ENCODE data around the gene FBXL15.
"Not testable (repeated sequence)": the region's sequence is repeated elsewhere in the genome, so short reads cannot be mapped to it uniquely, and the experiment has no call there.

Gene FBXL15

DNA sequence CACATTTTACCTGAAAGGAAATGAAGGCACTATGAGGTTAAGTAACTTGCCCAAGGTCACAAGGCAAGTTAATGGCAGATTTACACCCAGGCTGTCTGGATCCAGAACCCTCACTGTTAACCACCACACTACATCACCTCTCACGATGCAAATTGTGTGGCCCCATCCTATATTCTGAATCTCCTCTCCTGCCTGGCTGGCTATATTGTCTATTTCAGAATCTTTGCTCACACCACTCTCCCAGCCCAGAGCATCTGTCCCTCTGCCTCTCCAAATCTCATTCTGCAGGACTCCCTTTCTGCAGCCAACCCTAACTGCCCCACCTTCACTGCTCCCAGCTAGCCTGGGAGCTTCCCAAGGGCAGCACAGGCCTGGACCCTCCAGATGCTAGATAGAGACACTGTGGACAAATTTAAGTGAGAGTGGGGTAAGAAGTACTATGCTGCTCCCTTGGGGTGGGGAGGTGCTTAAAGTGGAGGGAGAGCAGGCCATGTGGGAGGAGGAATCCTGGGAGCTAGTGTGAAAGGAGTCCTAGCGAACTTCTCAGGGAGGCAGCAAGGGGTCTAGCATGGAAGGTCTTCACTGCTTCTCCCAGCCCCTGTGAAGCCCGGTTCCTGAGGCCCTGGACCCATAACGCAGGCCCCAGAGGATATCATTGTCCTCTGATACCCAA is 11.0 kb downstream of the FBXL15 start:
- DNase-seq (ENCODE audit: low read depth), result no peak

DNA sequence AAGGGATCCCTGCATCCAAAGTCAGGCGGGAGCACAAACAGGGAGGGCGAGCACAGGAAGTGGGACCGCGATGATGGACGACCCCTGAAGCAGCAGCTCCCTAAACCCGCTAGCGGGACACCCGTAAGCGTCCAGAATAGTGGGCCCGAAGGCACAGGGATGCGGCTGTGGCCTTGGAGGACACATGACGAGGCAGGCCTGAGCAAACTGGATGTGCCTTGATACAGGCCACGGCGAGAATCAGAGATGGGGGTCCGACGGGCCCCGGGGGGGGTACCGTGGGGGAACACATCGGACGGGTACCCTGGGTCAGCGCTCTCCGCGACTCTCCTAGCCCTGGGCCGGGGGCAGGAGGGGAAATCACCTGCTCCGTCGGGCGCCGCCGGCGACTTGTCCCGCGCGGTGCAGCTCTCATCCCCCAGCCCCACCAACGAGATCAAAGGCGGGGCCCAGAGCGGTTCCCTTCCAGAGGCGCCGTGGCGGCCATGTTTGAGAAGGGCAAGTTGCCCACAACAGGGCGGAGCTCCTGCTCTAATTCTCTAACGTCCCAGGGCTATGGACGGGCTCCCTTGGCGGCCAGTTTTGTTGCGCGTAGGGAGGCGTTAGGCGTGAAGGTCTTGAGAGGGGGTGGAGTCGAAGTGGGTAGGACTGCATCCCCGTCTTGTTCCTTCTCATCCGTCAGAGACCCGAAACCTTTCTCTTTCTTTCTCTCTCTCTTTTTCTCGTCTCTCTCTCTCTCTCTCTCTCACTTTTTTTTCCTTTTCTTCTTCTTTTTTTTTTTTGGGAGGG is 11.7 kb downstream of the FBXL15 start, which contains the start of gene CUEDC2:
Gene CUEDC2 (minus strand): TSS at position 413 of the 789 bp plus-strand sequence. CDS start 7,386 bp downstream, outside the sequence.
- DNase-seq (ENCODE audit: low read depth), result peak; percentile 92

DNA sequence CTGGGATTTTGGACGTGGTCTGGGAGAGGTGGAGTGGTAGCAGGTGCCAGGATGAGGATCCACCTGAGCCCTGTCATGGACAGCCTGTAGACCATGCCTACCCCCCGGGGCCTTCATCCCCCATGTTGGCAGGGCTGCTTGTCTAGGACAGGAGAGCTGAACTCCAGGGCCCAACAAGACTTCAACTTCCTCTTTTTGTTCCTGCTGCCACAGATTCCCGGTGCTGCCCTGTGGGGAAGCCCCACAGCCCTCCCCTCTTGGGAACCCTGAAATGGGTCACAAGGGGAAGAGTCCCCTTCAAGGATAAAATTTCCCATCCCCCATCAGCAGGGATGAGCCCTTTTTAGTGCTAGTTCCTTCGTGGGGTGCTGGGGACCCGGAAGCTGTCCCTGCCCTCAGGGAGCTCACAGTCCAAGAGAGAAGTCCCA is 13.0 kb downstream of the FBXL15 start:
- no peak for DNase-seq (ENCODE audit: low read depth)

DNA sequence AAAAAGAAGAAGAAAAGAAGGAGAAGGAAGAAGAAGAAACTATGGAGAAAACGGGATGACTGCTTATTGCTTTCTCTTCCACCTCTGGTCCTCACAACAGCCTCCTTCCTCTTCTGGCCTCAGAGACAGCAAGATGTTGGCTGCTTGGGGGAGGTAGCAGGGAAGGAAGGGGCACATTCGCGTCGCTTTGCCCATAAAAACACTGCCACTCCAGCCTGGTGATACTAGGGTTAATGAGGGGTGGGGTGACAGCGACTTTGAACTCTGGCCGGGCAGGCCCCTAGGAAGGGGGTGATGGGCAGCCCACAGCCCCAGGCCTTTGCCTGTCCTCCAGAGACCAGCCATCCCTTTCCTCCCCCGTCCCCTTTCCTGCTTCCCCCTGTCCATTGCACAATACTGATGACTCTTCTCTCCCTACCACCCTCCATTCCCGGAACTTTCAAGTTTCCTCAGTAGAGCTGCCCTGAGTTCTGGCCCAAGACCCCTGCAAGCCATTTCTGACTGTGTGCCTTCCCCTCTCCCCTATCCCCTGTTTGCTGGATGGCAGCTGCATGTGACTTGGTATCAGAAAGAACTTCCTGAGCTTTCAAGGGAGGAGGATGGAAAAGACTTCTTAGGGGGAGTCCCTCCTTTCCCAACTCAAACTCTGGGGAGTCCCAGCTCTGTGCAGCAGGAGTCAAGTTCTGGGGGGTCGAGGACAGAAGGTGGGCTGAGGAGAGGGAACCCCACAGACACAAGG is 13.9 kb downstream of the FBXL15 start:
- DNase-seq (ENCODE audit: low read depth), result no peak

DNA sequence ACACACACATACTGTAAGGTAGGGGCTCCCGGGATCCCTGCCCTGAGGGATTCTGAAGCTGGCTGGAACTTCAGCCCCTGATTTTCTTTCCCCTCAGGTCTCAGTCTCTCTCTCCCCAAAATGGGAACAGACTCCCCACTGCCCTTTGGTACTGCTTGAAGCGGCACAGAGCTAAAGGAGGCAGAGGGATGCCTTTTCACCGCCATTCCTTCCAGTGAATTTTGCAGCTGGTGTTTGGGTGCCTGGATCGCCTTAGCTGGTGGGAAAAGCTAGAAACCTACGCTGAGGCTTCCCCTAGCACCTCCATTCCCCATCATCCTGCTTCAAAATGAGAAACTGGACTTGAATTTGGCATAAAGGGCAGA is 14.5 kb downstream of the FBXL15 start:
- no peak for DNase-seq (ENCODE audit: low read depth)

DNA sequence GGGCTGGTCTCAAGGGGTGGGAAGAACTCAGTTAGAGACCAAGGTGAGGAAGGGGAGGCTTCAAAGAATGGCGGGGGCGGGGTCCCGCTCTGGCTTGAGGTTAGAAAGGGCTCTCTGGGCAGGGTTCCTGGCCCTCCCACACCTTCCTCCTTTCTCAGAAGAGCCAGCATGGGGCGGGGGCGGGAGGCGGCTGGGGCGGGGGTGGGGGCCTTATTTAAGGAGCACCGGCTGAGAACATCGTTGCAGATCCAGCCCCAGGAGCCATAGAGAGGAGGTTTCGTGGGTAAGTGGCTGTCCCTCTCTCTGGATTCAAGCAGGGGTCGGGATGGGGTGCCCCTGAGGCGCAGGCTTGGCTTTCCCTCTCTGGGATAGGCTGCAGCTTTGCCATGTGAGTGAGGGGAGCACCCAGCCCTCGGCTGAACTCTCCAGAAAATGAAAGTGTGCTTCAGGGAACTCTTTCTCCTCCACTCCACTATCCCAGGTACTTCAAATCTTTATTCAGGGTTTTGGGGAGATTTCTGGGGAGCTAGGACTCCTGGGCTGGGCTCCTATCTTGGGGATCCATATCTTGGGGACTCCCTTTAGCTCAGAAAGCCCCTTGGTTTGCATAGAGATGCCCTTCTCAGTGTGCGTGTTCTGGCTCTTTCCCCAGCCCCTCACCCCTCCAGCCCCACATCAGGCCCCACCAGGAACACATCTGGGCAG is 15.0 kb downstream of the FBXL15 start:
- no peak for DNase-seq (ENCODE audit: low read depth)

DNA sequence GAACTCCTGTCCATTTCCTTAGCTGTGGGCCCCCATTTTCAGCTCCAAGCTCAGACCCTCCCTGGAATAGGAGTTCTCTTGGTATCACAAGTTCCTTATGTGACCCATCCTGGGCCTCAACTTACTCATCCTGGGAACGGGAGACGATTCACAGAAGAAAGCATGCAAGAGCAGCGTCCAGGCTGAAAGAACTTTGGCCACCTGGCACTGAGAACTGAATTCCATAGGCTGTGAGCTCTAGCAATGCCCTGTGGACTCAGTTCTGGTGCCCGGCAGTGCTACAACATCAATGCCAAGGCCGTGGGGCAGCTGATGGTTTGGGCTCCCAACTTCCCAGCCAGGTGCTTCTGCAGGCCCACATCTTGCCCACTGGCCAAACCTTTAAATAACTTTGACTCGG is 15.7 kb downstream of the FBXL15 start:
- DNase-seq (ENCODE audit: low read depth), result no peak

DNA sequence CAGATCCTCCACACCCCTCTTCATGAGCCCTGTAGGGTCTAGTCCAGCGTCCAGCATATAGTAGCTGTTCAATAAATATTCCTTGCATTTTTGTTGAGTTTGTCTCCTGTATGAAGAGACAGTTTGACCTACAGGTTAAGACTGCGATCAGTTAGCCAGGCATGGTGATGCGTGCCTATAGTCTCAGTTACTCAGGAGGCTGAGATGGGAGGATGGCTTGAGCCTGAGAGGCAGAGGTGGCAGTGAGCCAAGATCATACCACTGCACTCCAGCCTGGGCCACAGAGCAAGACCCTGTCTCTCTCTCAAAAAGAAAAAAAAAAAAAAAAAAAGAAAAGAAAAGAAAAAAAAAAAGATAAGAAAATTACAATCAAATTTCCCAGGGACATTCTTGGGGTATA is 16.9 kb downstream of the FBXL15 start:
- no peak for DNase-seq (ENCODE audit: low read depth)

DNA sequence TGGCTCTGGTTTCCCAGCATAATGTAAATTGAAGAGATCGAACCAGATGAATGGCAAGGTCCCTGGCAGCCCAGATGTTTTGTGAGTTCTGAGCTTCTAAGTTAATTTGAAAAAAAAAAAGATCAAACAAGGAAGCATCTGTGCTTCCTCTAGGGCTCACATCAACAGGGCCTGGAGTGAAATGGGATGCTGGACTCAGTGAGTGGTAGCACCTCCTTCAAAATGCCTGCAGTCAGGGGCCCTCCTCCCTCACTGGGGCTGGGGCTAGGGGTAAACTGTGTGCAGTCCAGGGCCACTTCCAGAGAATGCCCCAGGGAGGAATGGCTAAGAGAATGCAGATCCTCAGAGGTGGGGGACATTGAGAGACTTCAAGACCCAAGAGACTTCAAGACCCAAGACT is 17.7 kb downstream of the FBXL15 start:
- DNase-seq (ENCODE audit: low read depth), result no peak

DNA sequence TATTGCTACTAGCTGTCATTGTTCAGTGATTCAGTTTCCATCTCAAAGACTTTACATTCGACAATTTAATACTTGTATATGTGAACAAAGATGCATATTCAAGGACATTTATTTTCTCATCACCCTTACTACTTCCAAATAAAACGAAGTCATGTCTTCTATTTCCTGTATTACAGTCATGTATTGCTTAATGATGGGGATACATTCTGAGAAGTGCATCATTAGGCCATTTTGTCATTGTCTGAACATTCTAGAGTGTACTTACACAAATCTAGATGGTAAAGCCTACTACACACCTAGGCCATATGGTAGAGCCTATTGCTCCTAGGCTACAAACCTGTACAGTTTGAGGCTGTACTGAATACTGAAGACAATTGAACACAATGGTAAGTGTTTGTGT is 24.2 kb downstream of the FBXL15 start:
- no peak for DNase-seq (ENCODE audit: low read depth)

DNA sequence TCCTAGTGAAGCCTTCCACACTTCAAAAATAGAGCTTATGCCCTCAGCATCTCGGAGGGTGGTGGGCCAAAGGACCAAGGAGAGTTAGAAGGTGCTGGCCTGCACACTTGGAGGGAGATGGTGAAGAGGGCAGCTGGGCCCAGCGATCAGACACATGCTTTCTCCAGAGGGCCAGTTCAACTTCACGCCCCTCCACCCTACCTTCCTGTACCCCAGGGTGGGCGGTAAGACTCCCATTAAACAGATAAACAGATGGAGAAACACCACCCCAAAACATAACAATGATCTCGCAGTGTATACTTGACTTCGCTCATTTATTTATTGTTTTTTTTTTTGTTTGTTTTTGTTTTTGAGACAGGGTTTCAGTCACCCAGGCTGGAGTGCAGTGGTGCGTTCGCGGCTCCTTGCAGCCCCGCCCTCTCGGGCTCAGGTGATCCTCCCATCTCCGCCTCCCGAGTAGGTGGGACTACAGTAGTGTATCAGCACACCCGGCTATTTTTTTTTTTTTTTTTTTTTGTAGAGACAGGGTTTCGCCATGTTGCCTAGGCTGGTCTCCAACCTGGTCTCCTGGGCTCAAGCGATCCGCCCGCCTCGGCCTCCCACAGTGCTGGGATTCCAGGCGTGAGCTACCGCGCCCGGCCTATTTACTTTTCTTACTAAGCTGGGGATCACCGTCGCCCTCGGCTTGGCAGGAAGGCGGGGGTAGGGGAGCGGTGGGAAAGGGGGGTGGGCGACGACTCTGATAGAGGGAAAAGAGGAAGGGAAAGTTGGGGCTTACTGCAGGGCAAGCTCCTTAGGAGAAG is 28.9 kb downstream of the FBXL15 start:
- DNase-seq (ENCODE audit: low read depth), result peak; percentile 79

DNA sequence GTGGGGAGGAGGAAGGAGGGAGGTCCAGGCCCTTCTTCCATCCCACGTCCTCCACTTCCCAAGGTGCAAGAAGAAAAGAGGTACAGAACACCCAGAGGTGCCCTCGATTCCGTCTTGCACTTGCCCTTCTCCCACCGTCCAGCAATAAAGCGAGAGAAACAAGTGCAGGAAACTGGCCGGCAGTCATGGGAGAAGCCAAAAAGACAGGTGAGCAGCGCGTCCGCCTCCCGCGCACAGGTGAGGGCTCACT is 29.4 kb downstream of the FBXL15 start:
- no peak for DNase-seq (ENCODE audit: low read depth)

DNA sequence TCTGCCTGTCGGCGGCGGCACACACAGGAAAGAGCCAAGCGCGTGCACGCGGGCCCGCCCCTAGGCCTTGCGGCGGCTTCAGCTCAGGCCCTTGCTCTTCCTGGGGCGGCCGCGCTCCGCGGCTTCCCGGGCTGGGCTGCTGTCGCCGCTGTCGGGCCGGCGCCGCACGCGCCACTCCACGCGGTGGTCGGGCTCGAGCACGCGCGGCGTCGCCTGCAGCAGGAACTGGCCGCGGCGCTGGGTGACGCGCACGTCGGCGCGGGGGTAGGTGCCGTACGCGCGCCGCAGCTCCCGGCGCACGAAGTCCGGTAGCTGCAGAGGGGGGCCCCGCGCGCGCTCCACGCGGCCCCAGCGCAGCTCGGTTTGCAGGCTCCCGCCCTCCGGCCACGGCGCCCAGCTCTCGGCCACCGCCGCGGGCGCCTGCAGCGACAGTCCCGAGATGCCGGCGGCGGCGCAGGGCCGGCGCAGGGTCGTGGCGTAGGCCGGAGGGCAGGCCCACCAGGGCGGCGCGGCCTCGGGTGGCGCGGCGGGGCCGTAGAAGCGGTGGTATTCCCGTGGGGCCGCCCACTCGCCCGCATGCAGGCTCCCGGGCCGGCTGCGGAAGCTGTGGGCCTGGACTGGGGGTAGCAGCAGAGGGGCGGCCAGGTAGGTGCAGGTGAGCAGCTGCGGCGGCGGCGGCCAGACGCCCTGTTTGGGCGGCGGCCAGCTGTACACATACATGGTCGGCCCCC is 29.9 kb downstream of the FBXL15 start:
- peak; percentile 80 for DNase-seq (ENCODE audit: low read depth)

DNA sequence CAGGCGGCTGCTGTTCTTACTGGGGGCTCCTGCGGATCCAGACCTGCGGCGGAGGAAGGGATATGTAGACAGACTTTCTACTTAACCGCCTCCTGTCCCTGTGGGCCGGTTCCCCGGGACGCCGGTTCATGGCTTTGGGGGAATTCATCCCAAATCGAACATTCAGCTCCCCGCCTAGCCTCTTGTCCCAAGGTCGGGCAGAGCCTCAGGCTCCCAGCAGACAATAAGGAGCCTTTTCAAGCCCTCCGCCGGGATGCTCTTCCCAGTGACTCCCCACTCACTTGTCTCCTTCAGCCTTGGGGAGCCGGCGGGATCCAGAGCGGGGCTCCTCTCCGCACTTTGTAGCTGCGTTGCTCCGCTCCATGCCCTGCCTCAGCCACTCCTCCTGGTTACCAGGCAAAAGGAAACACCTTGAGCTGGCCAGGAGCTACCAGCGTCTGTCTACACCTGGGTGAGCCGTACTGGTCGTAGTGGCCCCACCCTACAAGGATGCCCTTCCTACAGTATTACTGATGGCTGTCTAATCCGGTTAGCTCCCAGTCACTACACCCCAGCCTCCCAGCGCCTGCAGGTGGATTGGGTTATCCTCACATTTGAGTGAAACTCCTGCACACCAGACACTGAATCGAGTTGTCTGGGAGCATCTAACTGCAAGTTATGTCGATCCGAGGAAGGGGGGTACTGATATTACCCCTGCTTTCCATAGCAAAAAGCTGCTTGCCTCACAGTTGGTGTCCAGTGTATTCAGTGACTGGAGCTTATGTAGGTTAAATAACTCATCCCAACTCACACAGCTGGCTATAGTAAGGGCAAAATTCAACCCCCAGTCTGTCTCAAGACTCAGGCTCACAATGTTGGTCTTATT is 30.7 kb downstream of the FBXL15 start, which contains the start of gene C10orf95:
Gene C10orf95 (minus strand): TSS at position 439 of the 865 bp plus-strand sequence. CDS start 450 bp downstream, outside the sequence.
- DNase-seq (ENCODE audit: low read depth), result no peak

DNA sequence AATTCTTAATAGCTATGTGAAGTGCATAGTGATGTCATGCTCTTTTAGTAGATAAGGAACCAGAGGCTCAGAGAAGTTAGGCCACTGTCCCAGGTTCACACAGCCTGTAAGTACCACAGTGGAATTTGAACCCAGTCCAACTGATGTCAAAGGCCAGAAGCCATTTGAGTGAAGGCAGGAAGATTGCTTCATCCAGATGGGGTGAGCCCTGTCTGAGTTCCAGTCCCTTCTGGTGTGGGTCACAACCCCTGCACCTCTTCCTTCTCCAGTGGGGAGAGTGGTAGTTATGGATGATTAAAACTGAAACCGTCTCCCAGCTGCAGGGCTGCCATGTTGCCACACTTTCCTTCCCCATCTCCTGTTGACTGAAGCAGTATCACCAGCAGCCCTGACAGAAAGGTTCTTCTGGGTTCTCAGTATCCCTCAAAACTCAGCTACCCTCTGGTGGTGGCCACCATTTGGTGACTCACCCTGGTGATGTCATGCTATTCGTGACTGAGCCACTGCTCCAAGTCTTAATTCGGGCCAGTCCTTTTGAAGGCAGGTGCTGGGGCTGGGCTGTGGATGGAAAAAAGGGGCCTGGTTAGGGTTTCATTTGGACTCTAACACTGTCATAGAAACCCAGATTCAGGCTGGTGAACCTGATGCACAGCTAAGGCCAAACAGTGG is 32.2 kb downstream of the FBXL15 start:
- peak; percentile 48 for DNase-seq (ENCODE audit: low read depth)

DNA sequence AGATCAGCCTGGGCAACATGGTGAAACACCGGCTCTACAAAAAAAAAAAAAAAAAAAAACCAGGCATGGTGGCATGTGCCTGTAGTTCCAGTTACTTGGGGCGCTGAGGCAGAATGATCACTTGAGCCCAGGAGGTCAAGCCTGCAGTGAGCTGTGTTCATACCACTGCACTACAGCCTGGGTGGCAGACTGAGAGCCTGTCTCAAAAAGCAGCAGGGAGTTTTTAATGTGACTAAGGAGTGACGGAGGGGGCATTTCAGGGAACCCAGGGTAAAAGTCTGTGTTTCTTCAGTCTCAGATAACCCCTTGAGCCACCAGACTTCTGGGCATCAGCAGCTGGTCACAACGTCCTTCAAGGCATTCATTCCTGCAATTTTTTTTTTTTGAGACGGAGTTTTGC is 32.9 kb downstream of the FBXL15 start:
- DNase-seq (ENCODE audit: low read depth), result no peak

DNA sequence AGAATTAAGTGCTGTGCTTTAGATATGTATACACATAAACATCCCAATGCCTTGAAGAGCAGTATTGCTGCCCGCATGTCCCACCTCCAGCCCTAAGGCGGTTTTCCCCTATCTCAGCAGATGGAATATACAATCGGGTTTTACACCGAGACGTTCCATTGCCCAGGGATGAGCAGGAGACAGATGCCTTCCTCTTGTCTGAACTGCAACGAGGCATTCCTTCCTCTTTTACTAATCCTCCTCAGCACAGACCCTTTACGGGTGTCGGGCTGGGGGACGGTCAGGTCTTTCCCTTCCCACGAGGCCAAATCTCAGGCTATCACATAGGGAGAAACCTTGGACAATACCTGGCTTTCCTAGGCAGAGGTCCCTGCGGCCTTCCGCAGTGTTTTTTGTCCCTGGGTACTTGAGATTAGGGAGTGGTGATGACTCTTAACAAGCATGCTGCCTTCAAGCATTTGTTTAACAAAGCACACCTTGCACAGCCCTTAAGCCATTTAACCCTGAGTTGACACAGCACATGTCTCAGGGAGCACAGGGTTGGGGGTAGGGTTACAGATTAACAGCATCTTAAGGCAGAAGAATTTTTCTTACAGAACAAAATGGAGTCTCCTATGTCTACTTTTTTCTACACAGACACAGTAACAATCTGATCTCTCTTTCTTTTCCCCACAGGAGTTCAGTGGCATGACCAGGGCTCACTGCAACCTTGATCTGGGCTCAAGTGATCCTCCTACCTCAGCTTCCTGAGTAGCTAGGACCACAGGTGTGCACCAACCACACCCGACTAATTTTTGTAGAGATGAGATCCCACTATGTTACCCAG is 34.2 kb downstream of the FBXL15 start:
- DNase-seq (ENCODE audit: low read depth), result not testable (repeated sequence)

DNA sequence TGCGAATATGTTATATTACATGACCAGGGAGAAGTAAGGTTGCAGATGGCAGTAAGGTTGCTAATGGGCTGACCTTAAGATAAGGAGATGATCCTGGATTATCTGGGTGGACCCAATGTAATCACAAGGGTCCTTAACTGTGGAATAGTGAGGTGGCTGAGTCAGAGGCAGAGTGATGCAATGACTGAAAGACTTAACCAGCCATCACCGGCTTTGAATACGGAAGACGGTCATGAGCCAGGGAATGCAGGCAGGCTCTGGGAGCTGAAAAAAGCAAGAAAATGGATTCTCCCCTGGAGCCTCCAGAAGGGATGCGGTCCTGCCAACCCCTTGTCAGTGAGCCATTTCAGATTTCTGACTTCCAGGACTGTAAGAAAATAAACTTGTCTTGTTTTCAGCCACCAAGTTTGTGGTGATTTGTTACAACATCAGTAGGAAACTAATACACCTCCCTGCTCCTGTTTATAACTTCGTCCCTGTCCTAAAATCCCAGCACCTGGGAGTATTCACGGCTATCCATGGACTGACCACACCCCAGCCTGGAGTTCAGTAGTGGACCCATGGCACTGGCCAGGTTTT is 35.3 kb downstream of the FBXL15 start:
- no peak for DNase-seq (ENCODE audit: low read depth)
